GM21360 (cell line): ENCODE measurements around the gene NCOA1.
"Not testable (repeated sequence)": the region's sequence is repeated elsewhere in the genome, so short reads cannot be mapped to it uniquely, and the experiment has no call there.

Experiments used
- ATAC-seq: cut with Tn5 transposase; IDR thresholded peaks from one replicate; pipeline ENCODE4 v1.9.1; 2021; ENCODE audit warnings: mild to moderate bottlenecking, moderate library complexity; ENCODE audit not compliant: unreplicated experiment

Gene NCOA1

DNA sequence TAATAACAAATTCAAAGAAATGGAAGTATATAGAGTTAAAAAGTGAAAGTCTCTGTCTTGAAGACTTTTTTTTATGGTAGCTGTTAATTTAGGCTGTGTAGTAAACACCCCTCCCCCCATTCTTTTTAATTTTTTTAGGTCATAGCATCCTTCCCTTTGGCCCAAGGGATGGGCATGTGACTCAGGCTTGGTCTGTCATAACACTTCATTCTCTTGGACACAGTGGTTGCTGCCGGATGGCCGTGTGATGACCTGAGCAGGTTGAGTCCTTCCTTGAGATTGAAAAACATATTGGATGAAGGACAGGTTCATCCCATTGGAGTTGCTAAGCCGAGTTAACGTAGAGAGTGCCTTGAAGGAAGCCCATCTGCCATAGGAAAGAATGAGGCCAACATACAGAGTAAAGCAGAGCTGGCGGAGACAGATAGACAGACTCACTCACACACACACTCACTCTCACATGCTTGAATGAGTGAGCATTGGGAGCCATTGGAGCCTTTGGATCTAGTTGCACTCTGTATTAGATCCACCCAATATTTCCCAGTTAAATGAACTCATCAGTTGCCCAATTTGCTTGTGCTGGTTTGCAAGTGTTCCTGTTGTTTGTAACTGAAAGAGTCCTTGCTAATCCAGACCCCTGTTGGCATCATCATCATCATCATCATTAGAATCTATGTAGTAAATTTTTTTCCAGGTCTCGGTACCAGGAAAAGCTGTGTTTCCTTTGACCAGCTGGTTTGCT, 14.7 kb downstream of the NCOA1 start:
- ATAC-seq, result no peak

DNA sequence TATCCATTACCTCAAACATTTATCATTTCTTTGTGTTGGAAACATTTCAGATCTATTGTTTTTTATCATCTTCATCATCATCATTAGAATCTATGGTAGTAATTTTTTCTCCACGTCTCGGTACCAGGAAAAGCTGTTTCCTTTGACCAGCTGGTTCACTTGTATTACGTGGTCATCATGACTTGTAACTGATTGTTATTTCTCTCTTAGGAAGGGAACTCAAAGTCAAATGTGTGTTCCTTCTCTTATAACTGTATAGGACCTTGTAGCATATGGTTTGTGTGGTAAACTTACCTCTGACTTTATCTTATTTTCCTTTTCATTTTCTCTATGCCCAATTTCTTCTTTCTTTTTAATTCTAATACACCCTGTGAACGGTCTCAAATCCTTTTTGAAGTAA, 16.5 kb downstream of the NCOA1 start:
- ATAC-seq, result no peak

DNA sequence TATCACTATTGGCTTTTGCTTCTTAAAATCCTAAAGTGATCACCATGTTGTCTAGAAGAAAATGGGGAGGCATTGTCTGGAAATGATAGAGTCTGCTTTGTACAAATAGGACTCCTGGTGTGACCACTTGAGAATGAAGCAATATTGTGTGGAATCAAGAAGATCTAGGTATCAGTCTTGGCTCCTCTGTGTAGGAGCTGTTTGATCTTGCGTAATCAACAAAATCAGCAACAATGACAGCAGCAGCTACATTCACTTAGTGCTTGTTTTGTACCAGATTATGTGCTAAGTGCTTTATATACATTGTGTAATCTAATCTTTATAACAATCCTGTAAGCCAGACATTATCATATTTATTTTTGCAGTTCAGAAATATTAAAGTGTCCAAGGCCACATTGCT, 17.8 kb downstream of the NCOA1 start:
- no peak for ATAC-seq

DNA sequence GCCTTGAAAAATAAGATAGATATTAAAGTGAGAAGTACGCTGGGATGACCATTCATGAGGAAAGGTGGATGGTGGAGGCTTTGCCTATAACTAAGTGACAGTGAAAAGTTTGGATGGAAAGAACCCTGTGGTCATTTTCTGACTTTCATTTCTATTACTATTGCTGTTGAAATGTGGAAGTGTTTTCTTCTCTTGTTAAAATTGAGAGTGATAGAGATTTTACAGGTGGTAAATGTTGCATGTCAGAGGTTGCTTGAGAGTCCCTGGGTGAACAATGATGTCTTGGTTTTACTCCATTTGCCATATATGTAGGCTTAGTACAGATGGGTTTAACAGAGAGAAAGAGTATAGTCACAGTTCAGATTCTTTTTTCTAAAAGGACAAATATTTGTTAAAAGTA, 18.4 kb downstream of the NCOA1 start:
- peak; percentile 76 for ATAC-seq

DNA sequence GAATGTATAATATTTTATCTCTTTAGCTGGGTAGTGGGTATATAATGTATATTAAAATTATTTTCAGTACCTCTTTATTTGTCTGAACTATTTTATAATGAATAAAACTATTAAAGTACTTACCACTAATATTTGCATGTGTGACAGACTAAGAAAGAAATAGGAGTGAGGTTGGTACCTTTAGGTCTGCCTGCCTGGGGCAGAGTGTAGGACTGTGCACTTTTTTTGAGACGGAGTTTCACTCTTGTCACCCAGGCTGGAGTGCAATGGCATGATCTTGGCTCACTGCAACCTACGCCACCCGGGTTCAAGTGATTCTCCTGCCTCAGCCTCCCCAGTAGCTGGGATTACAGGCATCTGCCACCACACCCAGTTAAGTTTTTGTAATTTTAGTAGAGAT, 18.8 kb downstream of the NCOA1 start:
- ATAC-seq, result peak; percentile 53

DNA sequence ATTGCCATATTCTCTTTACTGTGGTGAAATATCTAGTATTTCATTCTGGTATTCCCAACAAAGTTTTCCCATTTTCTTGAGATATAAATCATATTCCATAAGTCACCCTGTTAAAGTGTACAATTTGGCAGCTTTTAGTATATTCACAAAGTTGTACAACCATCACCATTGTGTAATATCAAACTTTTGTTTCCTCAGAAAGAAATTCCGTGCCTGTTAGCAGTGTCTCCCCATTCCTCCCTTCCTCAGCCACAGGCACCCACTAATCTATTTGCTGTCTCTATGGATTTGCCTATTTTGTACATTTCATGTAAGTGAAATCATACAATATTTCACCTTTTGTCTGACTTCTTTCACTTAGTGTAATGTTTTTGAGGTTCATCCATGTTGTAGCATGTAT, 19.7 kb downstream of the NCOA1 start:
- ATAC-seq, result no peak

DNA sequence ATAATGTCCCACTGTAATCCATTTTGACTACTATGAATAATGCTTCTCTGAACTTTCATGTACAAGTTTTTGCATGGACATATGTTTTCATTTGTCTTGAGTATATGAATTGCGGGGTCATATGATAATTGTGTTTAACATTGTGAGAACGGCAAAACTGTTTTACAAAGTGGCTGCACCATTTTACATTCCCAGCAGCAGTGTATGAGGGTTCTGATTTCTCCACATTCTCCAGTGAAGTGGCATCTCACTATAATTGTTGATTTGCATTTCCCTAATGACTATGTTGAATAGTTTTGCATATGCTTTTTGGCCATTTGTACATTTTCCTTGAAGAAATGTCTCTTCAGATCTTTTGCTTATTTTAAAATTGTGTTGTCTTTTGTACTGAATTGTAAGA, 20.1 kb downstream of the NCOA1 start:
- no peak for ATAC-seq

DNA sequence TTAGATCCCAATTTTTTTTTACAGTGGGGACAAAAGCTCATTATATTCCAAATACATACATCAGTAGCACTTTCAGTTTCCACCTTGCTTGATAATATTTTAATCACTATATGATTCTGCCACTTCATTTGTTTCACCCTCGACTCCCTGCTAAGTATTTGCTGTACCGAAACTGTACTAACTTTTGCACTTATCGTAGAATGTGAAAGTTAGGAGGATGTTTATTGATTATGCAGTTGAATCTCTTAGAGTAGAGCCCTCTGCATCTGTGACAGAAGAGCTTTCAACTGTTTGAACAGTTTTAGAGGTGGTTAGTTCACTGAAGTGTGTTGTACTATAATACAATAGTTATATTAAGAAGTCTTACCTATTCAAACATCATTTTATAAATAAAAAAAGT, 20.8 kb downstream of the NCOA1 start:
- no peak for ATAC-seq

DNA sequence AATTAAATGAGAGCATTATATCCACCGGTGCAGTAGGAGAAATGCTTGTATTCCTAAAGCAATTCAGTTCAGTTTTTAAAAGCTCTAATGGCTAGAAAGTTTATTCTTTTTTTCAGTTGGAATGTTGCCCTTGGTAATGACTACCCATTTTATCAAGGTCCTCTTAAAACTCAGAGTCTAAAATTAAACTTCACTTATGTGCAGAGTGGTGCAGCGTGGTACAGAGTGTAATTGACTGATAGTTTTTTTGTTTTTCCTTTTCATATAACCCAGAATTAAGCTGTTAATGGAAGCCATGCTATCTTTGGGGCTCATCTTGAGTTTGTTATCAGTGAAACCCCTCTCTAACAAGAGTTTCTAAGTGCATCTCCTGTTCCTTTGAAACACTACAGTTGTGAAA, 21.4 kb downstream of the NCOA1 start:
- ATAC-seq, result no peak

DNA sequence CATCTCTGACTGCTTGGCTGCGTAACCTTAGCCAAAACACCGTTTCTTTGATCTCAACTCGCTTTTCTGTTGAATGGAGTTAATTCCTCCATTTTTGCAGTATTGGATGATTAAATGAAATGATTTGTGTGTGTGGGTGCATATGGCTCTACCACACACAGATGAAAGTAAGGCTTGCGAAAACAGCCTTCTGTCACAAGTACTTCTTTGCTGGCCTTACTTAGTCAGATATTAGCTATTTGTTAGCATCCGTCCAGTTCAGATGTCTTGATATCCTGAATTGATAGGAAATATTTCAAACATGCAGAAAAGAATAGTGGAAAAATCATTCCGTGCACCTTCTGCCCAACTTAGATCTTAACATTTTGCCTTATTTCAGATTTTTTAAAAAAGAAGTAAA, 21.8 kb downstream of the NCOA1 start:
- no peak for ATAC-seq

DNA sequence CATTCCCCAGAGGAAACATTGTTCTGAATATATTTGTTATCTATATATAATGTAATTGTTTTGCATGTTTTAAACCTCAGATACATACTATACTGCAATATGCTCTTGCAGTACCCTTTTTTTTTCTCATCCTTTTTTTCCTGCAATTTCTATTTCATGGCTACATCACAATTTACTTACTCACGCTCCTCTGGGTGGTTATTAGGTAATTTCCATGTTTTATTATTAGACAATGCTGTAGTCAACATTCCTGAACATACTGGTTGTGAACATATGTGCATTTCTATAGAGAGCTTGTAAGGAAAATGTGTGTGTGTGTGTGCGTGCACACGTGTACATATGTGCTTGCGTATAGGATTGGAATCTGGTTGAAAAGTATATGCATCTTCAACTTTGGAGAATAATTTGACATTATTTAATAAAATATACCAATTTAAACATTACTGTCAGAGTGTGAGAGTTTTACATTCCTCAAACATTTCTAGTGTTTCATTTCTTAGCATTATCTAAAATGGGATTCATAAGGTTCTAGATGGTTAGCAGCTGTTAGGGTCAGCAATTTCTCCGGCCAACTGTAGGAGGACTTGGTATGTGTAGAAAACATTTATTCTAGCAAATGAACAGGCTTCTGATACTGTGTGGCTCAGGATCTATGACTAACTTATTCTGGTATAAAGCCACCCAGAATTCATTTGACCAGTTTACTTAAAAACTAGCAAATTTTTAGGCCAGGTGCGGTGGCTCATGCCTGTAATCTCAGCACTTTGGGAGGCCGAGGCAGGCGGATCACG, 22.4 kb downstream of the NCOA1 start:
- ATAC-seq, result no peak

DNA sequence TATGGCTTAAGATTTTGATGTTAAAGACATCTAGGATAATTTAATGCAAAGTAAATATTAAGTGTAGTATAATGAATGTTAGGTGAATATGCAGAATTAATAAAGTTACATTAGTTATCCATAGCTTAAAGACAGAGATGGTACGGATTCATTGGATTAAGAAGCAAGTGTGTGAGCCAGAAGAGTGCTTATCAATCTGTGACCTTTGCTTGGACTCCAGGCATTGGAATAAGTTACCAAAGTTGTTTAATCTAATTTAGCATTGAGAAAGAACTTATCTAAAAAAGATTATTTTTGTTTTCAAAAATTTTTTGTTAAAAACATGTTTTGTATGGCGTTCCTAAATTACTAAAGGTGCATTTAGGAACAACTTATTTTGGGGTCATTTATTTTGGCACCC, 23.8 kb downstream of the NCOA1 start:
- no peak for ATAC-seq

DNA sequence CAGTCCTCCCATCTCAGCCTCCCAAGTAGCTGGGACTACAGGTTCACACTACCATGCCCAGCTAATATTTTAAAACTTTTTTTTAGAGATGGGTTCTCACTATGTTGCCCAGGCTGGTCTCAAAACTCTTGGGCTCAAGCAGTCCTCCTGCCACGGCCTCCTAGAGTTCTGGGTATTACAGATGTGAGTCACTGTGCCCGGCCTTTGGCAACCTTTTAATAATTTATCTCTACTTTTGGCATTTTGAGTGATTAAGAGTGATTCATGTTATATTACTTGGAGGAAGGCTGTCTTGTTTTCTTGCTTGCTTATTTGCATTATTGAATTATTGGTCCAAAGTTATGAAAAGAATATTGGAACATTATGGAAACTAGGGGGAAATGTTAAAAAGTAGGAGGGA, 24.3 kb downstream of the NCOA1 start:
- ATAC-seq, result no peak

DNA sequence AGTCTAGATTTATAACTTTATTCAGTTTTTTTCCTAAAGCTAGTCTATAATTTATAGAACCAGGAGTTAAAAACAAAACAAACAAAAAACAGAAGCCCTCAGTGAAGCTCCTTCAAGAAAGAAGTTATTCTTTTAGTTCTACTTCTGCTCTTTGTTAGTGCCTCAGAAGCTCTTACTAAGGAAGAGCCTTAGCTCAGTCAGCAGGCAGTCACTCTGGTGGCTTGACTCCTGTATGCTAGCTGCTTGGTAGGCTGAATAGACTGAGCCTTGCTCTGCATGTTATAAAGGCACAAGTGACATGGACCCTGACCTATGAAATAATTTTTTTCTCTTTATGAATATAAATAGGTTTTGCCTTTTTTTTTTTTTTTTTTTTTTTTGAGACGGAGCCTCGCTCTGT, 24.8 kb downstream of the NCOA1 start:
- ATAC-seq, result no peak

DNA sequence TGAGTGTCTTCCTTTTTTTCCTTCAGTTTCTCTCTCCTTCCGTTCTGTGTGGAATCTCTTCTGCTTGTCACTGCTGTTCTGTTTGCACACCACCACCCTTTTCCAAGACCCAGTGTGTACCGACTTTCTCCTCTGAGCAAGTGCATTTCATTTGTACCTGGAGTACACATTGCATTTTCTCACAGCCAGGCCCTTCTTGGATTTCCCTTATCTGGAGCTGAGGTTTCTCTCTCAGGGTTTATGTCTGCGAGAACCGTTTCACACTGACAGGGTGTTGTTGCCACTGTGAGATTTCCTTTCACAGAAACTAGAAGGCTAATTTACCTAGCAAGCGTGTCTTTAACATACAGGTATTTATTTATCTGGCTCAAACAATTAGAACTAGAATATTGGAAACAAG, 26.2 kb downstream of the NCOA1 start:
- ATAC-seq, result no peak

DNA sequence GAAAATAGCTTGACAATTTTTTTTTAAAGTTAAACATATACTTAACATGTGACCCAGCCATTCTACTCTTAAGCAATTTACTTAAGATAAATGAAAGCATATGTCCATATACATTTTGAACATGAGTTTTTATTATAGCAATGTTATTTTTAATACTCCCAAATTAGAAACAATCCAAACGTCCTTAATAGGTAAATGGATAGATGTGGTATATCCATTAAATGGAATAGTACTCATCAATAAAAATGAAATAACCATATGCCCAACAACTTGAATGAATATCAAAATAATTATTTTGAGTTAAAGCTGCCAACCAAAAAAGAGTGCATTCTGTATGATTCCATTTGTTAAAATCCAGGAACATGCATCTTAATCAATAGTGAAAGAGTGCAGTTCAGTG, 29.1 kb downstream of the NCOA1 start:
- no peak for ATAC-seq

DNA sequence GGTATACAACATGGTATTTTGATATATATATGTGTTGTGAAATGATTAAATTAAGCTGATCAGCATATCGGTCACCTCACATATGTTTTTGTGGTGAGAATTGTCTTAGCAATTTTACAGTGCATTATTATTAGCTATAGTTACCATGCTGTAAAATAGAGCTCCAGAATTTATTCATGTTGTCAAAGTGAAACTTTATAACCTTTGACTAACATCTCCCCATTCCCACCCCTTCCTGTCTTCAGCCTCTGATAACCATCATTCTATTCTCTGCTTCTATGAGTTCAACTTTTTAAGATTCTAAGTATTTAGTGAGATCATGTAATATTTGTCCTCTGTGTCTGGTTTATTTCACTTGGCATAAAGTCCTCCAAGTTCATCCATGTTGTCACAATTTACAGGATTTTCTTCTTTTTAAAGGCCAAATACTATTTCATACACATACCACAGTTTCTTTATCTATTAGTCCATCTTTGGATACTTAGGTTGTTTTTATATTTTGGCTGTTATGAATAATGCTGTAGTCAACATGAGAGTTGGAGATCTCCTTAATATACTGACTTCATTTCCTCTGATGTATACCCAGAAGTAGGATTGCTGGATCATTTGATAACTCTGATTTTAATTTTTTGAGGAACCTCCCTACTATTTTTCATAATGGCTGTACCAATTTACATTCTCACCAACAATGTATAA, 30.3 kb downstream of the NCOA1 start:
- ATAC-seq, result no peak

DNA sequence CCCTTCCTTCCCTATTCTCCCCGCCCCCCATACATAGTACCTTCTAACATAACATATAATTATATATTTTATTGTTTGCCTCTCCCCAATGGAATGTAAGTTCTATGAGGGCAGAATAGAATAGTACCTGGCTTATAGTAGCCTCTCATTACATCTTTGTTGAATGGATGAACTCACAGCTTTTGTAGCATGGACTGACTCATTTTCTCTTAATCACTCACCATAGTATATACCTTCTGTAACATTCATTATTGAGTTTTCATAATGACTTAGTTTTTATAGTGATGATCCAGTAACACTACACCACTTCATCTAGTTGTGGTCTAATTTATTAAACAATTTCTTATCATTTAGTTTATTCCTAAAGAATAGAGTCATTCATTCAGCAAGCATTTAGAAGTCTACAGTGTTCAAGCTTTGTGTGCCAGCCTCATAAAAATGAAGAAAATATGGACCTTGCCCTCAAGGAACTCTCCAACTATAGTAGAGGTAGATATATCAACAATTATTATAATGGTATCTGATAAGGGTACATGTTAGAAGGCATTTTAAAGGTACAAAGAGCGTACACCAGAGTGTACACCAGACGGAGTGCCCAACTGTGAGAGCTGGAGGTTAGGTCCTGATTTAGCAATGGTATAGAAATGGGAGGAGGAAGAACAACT, 31.1 kb downstream of the NCOA1 start:
- ATAC-seq, result no peak

DNA sequence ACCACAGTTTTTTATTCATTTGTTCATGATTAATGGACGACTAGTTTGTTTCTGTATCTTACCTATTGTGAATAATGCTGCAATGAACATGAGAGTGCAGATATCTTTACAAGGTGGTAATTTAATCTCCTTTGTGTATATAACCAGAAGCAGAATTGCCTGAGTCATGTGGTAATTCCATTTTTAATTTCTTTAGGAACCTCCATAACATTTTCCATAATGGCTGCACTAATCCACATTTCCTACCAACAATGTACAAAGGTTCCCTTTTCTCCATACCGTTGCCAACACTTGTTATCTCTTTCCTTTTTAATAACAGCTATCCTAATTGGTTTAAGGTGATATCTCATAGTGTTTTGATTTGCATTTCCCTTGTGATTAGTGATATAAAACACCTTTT, 36.5 kb downstream of the NCOA1 start:
- ATAC-seq, result no peak

DNA sequence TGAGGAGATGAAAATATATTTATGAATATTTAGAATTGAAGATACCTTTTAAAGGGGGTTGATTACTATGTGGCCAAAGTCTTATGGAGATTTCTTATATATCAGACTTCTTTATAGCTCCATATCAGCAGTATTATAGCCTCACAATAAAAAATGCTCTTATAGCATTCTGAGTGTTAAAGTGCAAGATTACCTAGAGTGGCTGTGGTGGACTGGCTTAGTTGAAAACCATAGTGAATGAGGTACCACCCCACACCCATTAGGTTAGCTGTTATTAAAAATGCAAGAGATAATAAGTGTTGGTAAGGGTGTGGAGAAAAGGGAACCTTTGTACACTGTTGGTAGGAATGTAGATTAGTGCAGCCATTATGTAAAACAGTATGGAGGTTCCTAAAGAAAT, 39.7 kb downstream of the NCOA1 start:
- no peak for ATAC-seq

DNA sequence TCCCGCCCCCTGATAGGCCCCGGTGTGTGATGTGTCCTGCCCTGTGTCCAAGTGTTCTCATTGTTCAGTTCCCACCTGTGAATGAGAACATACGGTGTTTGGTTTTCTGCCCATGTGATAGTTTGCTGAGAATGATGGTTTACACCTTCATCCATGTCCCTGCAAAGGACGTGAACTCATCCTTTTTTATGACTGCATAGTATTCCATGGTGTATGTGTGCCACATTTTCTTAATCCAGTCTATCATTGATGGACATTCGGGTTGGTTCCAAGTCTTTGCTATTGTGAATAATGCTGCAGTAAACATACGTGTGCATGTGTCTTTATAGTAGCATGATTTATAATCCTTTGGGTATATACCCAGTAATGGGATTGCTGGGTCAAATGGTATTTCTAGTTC, 40.6 kb downstream of the NCOA1 start:
- ATAC-seq, result not testable (repeated sequence)
